Ureter (tissue), 1 donor: ENCODE measurements around the gene JAG2. TPM values are rescaled to one million over a fixed set of nuclear protein-coding genes. Genes with fewer than 3 reads are reported as not detected.

Experiments used
- DNase-seq: peaks from one replicate; pipeline ENCODE4 v3.0.0-alpha.2; 2020; ENCODE audit warnings: low spot score
- total RNA-seq: library from RNA; stranded (reverse); gene quantifications from one replicate; pipeline ENCODE4 v1.2.4, GENCODE V29; 2023
- donor health status: DM: yes; HTN: yes; CAD: no.

JAG2 gene
- total RNA-seq, 1 donor from 2014 or later, result 42.2 TPM

DNA sequence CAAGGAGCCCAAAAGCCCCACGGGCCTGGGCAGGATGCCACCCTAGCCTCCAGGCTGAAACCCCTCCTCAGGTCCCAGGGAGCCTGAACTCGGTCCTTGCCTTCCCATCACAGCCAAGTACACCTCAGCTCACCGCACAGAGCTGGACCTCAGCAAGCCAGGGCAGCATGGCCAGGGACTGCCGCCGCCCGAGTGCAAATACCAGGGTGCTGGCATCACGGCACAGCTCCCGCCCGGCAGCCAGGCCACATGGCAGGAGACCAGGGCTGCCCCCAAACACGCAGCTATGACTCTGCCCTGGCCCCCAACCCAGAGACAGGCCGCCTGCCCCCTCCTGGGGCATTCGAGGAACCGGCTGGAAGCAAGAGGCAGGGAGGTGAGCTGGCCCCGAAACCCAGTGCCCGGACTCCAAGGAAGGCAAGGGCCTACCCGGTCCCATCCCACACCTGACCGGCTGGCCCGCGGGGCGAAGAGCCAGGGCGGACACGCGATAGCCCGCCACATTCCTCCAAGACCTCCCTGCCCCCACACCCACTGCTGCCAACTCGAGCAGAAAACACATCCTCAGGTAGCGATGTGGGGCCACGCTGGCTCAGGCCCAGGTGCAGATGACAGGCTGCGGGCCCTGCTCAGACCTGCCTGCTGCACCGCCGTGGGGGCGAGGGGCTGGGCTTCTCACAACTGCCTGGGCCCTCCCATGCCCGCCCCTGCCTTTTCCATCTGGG, 2.7 kb downstream of the JAG2 start:
- DNase-seq, result no peak

DNA sequence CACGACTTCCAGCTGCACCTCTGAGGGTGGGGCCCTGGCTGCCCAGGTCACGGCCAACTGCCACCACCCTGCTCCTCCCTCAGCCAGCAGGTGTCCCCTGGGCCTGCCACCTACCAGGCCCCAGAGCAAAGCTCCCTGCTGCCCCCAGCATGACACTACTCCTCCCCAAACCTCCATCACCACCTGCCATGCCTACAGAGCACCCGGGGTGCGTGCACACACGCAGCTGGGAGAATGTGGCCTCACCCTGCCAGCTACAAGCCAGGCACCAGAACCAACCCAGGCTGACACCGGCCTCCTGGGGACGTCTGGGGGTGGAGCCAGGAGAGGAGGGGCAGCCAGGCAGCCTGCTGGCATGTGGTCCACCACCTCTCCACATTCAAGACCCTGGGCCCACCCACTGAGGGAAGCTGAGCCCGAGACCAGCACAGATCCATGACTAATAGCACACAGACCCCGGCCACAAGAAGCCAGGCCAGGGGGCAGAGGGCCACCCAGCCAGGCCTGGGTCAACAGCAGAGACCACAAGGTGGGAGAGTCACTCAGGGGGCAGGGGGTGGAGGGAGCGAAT, 3.4 kb downstream of the JAG2 start:
- no peak for DNase-seq

DNA sequence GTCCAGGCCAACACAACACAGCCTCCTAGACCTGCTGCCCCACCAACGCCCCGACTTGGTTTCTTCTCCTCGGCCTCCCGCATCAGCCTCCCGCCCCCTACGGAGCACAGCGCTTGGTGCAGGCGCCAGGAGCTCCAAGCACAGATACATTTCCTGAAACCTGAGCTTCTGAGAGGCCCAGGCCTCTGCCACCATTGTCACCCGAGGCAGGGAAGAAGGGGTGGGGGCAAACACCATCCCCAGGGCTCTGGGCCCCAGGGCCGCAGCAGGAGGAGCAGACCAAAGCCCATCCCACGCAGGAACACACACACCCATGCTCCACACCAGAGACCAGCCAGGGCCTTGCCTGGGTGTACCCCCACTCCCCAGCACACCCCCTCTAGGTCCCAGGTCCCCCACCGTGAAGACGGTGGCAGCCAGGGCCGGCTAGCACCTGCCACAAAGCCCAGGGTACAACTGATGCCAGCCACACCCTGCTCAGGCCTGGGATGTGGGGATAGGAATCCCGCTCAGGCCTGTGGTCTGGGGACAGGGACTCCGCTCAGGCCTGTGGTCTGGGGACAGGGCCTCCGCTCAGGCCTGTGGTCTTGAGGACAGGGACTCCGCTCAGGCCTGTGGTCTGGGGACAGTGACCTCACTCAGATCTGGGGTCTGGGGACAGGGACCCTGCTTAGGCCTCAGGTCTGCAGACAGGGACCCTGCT, 5.4 kb downstream of the JAG2 start:
- no peak for DNase-seq

DNA sequence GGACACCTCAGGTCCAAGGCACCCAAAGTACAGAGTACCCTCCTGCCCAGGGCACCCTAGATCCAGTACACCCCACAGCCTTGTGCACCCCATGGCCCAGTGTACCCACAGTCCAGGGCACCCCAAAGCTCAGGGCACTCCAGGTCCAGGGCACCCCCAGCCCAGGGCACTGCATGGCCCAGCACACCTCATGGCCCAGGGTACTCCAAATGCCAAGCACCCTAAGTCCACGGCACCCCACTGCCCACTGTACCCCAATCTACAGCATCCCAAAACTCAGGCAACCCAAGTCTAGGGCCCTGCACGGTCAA, 6.0 kb downstream of the JAG2 start:
- no peak for DNase-seq

DNA sequence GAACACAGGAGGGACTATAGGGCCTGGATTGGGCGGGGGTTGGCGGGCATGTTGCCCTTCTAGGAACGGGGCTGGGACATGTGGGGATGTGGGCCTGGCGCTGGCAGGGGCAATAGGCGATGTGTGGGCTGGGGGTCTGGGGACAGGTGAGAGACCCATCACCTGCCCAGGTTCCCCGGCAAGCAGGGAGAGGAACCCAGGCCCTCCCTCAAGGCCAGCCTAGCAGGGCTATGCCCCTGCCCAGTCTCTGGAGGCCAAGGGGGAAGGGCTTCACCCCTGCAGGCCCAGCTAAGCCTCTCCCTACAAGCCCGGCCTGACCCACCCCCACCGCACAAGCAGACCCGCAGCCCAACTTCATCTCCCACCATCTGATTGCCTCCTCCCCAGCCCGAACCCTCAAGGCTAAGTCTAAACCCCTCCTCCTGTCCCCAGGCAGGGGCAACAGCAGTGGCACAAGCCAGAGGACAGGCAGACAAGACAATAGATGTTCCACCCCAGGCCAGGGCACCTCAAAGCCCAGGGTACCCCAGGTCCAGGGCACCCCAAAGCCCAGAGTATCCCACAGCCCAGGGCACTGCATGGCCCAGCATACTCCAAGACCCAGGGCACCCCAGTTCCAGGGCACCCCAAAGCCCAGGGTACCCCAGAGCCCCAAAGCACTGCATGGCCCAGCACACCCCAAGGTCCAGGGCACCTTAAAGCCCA, 6.5 kb downstream of the JAG2 start:
- DNase-seq, result no peak

DNA sequence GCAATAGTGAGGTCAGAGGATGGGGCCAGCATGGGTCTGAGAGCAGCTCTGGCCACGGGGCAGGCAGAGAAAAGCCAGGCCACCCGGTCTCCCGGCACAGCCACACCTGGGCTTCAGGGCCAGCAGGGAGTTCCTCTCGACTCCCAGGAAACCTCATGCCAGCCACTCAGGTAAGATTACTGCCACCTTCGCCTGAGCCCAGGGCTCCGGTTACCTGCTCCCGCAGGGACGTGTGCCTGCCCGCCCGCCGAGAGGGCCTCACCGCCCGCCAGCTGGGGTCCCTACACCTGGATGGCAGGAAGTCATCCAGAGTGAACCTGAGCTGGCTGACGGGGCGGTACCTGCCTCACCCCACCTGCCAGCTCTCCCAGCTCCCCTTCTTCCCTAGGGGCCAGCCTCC, 7.3 kb downstream of the JAG2 start:
- DNase-seq, result no peak

DNA sequence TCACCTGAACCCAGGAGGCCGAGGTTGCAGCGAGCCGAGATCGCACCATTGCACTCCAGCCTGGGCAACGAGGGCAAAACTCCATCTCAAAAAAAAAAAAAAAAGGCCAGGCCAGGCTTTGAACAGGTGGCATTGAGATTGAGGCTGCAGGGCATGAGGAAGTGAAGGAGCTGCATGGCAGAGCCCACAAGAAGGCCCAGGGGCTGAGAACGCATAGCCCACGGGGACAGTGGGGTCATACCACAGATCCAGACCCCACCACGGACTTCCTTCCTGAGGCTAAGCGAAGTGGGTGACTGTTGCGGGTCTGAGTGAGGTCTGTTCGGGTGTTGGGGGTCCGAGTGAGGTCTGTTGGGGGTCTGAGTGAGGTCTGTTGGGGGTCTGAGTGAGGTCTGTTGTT, 7.8 kb downstream of the JAG2 start:
- no peak for DNase-seq

DNA sequence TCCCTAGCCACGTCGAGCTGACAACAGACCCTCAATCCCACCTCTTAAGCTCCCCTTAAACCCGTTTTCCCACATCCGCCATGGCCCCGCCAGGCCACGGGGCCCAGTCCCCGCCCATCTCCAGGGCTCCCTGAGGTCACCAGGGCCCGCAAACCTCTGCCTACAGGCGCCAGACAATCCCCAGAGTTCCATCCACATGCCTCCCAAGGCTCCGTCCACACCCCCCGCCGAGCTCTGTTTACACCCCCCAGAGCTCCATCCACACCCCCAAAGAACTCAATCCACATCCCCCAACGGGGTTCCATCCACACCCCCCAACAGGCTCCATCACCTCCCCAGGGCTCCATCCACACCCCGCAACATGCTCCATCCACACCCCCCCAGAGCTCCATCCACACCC, 9.2 kb downstream of the JAG2 start:
- no peak for DNase-seq

DNA sequence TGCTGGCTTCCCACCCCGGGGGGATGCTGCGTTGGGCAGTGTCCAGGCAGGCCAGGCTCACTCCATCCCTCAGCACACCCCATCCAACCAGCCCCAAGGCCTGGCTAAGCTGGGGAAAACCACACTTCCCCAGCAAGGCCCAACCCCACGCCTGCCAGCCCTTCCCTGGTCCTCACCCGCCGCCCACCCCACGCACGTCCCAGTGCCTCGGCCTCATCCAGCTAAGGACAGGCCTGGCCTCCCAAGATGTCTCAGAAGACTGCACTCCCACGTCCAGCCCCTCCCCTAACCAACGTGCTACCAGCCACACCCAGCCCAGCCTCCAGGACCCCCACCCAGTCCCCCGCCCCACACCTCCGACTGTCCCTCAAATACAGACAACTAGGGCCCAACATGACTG, 9.8 kb downstream of the JAG2 start:
- no peak for DNase-seq

DNA sequence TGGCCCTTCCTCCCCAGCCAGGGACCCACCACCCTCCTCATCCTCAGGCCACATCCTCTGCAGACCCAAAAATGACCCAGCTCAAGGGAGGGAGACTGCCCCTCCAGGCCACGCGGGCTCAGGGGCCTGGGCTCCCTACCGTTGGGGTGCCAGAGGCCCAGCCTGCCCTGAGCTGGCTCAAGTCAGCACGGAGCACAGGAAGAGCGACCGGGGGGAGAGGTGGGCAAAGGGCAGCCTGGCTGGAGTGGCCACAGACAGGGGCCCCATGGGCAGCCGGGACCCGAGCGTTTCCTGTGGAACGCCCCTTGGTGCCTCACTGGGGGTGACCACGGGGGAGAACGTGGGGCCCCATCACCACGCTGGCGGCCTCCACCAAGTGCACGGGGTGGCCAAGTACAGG, 10.7 kb downstream of the JAG2 start:
- DNase-seq, result no peak

DNA sequence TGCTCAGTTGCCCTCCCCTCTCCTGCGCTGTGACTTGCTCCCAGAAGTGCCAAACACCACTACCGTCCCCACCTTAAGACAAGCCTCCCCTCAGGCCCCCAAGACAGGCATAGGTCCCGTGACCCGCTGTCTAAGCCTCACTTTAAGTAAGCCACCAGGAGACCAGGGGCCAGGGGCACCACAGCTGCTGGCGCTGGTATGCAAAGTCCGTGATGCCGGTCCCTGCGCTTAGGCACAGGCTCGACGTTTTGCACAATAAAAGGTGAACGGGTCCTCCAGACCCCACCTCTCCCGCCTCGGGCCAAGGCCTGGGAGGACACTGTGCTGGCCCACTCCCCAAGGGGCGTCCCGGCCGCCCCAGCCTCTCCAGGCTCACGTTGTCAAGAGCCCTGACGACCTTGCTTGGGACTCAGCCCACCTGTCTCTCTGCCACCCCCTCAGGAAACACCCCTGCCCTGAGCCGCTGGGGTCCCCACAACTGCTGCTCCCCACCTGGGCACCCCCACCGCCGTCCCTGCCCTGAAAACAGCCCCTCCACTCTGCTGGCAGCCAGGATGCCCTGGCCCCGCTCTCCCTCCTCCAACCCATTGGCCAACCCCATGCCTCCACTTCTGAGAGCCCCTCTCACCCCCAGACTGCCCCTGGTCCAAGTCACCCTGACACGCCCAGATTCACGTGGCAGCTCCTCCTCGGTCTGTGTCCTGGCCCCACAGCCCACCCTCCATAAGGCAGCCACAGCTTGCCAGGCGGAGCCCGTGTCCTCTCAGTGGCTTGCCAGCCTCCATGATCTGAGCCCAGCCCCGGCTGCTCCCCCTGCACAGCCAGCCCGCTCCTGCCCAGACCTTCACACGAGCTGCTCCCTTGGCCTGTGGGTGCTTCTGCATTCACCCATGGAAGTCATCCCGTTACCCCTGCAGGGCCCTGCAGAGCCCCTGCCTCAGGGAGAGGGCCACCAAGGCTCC, 11.9 kb downstream of the JAG2 start:
- DNase-seq, result no peak

DNA sequence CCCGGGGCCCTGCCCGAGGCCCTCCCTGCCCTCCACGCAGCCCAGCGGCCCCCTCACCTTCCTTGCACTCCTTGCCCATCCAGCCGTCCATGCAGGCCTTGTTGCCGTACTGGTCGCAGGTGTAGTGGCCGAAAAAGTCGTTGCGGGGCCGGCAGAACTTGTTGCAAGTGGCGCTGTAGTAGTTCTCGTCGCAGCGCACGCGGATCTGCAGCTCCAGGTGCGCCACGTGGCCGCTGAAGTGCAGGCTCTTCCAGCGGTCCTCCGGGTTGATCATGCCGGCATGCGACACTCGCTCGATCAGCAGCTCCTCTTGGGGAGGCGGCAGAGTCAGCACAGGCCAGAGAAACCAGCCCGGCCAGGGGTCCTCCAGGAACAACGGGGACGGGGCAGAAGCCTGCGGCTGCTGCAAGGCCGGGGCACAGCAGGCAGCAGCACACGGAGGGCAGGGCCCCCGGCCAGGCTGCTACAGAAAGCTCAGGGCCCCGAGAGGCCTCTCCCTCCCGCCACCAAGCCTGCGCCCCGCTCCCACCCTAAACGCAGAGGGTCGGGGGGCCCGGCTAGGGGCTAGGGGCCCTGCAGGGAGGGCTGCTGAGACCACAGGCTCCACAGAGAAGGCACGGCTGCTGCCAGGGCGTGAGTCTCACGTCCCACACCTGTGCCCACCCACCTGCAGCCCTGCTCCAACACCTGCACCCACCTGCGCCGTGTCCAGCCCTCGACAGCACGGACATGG, 12.7 kb downstream of the JAG2 start:
- no peak for DNase-seq

DNA sequence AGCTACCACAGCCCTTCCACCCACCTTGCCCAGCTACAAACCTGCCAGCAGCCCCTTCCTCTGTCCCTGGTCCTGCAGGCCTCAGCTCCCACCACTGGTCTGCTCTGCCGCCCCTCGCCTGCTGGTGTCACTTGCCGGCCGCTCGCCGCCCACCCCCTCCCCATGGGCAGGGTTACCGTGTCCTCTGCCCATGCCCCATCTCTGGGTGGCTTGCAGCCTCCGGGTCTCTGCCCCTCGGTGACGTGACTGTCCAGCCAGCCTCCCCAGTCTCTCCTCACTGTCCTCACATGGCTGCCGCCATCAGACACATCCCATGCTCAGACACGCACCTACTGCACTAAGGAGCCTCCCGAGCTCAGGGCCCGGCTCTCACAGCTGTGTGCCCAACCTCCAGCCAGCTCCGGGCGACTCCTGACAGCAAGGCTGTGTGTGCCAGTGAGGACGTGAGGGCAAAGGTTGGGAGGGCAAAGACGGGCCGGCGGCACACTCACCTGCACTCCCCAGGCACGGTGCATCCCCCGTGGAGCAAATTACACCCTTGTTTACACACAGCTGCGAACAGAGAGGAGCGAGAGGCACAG, 13.4 kb downstream of the JAG2 start:
- DNase-seq, result no peak

DNA sequence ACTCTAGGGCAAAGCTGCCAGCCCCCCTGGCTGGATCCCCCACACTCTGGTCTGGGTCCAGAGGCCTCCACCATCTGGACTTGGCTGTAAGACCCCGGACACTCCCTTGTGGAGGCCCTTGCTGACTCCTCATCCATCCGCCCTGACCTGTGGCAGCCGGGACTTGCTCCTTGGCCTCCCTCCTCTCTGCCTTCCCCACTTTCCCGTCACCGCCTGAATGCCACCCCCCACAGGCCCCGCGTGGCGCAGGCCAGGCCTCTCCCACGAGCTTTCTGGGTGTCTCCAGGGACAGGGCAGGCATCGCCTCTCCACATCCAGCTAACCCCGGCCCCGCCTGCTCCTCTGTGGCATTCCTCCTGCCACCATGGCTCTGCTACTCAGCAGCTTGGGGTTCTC, 14.1 kb downstream of the JAG2 start:
- DNase-seq, result no peak

DNA sequence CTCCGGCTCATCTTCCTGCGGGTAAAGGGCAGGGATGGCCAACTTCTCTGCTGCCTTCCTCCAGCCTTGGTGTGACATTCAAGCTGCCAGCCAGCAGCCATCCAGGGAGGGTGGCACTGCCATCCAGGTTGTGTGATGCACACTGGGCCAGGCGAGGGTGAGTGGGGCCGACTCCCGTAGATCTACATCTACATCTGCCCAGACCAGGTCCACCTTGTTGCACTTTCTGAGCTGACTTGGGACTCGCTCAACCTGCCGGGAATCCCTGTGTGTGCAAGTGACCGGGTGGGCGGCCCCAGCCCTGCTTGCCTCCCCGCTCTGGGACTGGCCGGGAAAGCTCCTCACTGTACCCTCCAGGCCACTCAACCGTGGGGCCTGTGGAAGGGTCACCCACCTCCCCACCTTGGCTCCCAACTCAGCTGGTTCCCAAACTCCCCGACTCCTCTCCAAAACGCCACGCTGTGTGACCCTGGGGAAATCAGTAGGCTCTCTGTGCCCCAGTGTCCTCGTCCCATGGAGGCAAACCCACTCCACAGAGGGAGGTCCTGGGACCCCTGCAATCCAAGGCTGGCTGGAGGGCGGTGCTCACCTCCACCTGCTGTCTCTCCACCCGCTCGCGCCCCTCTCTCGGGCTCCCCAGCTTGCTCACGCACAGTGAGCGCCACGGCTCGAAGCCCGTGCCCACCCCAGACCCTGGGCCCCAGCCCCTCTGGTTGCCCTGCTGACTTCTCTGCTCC, 14.7 kb downstream of the JAG2 start:
- no peak for DNase-seq

DNA sequence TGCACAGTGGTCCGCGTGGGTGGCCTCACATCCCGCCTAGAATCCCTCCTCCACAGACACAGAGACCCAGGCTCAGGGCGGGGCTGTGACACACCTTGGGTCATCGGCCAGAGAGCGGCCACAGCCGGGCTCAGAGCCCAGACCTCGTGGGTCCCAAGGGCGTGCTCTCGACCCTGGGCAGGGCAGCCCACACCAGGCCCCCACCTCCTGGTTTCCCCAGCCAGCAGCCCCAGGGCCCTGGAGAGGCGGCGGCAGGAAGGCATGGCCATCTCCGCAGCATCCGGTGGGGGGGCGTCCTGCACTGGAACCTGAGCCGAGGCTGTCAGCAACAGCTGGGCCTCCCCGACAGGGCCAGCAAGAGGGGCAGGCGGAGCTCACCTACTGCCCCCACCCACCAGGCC, 15.2 kb downstream of the JAG2 start:
- DNase-seq, result no peak

DNA sequence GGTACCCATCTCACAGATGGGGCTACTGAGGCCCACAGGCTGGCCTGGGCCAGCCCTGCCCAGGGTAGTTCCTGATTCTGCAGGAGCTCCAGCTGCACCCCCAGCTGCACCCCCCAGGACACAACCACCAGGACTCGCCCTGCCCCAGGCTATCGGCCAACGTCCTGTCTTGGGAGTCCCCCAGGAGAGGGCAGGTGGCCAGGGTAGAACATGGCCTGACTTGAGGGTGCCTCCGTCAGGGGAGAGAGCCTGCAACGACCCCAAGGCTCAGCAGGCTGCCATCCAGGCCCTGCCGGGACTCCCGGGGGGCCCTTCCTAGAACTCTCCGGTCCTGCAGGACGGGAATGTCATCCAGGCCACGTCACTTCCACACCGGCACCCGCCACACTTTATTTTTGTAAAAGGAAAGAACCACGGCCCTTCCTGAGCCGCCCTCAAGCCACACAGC, 15.8 kb downstream of the JAG2 start:
- DNase-seq, result no peak

DNA sequence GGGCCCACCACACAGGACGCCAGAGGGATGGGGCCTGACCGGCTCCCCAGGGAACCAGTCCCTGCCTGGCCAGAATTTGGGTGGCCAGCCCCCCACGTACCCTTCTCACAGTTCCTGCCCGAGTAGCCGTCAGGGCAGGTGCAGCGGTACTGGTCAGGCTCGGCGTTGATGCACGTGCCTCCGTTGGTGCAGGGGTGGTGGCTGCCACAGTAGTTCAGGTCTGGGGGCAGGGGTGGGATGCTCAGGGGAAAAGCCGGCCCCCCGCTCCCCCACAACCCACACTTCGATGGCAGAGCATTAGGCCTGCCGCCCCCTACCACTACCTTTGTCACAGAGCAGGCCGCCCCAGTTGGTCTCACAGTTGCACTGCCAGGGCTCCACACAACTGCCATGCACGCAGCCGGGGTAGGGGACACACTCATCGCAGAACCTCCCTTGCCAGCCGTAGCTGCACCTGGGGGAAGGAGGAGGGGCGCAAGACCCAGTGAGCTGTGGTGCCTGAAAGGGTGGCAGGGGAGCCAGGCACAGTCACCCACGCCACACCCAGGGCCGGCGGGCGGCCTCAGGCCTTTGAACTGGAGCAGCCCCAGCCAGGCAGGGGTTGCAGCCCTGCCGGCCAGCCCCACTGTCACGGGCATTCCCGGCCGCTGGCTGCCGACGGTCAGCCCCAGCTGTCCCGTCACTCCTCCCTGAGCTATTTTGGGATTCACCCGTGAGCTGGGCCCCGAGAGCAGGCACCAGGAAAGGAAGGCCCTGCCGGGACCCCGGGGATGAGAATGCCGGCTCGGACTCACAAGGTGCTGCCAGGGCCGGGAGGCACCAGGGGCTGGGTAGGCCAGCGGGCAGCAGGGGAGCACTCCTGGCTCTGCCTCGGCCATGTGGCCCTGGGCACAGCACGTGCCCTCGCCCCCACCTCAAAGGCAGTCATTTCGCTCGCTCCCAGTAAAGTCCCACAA, 16.5 kb downstream of the JAG2 start:
- no peak for DNase-seq
